ENCODE results near the gene PTHLH.

- no peak for TF ChIP-seq L3MBTL2 (conservative IDR thresholded peaks at IDR 0.05)
- no peak for TF ChIP-seq PKNOX1 (IDR thresholded peaks at IDR 0.05)
Measured at GRCh38 chr12:27996761-27997160, 24.2 kb upstream of the PTHLH start.
